ENCODE data around the gene SGK2.

GRCh38 chr20:43520074-43520630 is 38.7 kb upstream of the SGK2 start:
- no peak for TF ChIP-seq EZH2phosphoT487 (IDR thresholded peaks at IDR 0.05; ENCODE audit: insufficient read depth, low read depth)
- no peak for TF ChIP-seq EZH2 (IDR thresholded peaks at IDR 0.05; ENCODE audit: insufficient read depth, poor library complexity, severe bottlenecking)

All from GM23248 (cell line).